HG03439 (cell line): ENCODE results near the gene ZNF414.

ENCODE experiments used
- ATAC-seq: cut with Tn5 transposase; IDR thresholded peaks from one replicate; pipeline ENCODE4 v1.9.1; 2021; ENCODE audit warnings: mild to moderate bottlenecking, moderate library complexity; ENCODE audit not compliant: unreplicated experiment

Gene ZNF414

GRCh38 chr19:8468761-8469373 is 45.1 kb downstream of the ZNF414 start:
- no peak for ATAC-seq

- no peak for ATAC-seq
These were observed 45.8 kb downstream of the ZNF414 start for GRCh38 chr19:8468124-8468523.

GRCh38 chr19:8466018-8466417 is 47.9 kb downstream of the ZNF414 start:
- ATAC-seq: no peak

GRCh38 chr19:8463365-8463764 is 50.6 kb downstream of the ZNF414 start:
- no peak for ATAC-seq

- ATAC-seq: no peak
These were observed 51.4 kb downstream of the ZNF414 start for GRCh38 chr19:8462571-8462970.

GRCh38 chr19:8461891-8462290 is 52.1 kb downstream of the ZNF414 start:
- no peak for ATAC-seq

- ATAC-seq: no peak
These were observed 52.6 kb downstream of the ZNF414 start for GRCh38 chr19:8461376-8461775.

GRCh38 chr19:8460516-8461298 is 53.3 kb downstream of the ZNF414 start:
- no peak for ATAC-seq
